Measurements from ENCODE around the gene ZNF248. TPM values are rescaled to one million over a fixed set of nuclear protein-coding genes. Genes with fewer than 3 reads are reported as not detected.
"Not testable (repeated sequence)": the region's sequence is repeated elsewhere in the genome, so short reads cannot be mapped to it uniquely, and the experiment has no call there.

The ZNF248 gene
- total RNA-seq, 1 donor from 2014 or later: 9.5 TPM

- TF ChIP-seq, protein P1, sequence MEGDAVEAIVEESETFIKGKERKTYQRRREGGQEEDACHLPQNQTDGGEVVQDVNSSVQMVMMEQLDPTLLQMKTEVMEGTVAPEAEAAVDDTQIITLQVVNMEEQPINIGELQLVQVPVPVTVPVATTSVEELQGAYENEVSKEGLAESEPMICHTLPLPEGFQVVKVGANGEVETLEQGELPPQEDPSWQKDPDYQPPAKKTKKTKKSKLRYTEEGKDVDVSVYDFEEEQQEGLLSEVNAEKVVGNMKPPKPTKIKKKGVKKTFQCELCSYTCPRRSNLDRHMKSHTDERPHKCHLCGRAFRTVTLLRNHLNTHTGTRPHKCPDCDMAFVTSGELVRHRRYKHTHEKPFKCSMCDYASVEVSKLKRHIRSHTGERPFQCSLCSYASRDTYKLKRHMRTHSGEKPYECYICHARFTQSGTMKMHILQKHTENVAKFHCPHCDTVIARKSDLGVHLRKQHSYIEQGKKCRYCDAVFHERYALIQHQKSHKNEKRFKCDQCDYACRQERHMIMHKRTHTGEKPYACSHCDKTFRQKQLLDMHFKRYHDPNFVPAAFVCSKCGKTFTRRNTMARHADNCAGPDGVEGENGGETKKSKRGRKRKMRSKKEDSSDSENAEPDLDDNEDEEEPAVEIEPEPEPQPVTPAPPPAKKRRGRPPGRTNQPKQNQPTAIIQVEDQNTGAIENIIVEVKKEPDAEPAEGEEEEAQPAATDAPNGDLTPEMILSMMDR (conservative IDR thresholded peaks at IDR 0.05): no peak
- H3K36me3 Mint-ChIP-seq: no peaks in the 10 kb centered on the region
- no peak for DNase-seq (ENCODE audit: extremely low spot score, unreplicated experiment)
- no peak overlapping the region for H3K27ac Mint-ChIP-seq
- H3K27me3 Mint-ChIP-seq: no peaks in the 10 kb centered on the region
- H3K4me1 Mint-ChIP-seq (ENCODE audit: unreplicated experiment): no peaks in the 10 kb centered on the region
- H3K9me3 Mint-ChIP-seq: peaks cover 18% of the 10 kb centered on the region
- no peak overlapping the region for H3K4me3 Mint-ChIP-seq
Observed at GRCh38 chr10:37747081-37747480, 110.3 kb downstream of the ZNF248 start.

DNA sequence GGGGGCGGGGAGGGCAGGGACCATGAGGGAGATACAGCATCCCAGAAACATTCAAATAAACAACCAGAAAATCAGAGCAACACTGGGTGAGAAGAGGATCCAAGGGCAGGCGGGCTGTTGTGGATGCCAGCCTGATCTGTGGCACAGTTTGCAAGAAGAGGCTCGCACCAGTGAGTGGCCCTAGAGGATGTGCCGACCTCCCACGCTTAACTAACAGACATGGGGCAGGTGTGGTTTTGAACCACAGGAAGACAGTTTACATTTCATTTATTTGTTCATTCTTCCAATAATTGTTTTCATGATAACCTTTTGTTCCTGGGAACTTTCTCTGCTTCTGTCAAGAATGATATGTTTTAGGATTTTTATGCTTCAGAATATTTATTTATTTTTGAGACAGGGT lies 115.6 kb downstream of the ZNF248 start:
- no peak overlapping the region for H3K27ac Mint-ChIP-seq
- H3K4me3 Mint-ChIP-seq: no peak overlapping the region
- H3K4me1 Mint-ChIP-seq (ENCODE audit: unreplicated experiment): no peaks in the 10 kb centered on the region
- no peak for DNase-seq (ENCODE audit: extremely low spot score, unreplicated experiment)
- peaks cover 7% of the 10 kb centered on the region for H3K9me3 Mint-ChIP-seq
- TF ChIP-seq, protein P1 (conservative IDR thresholded peaks at IDR 0.05): no peak
- H3K36me3 Mint-ChIP-seq: no peaks in the 10 kb centered on the region
- no peaks in the 10 kb centered on the region for H3K27me3 Mint-ChIP-seq

- H3K36me3 Mint-ChIP-seq: no peaks in the 10 kb centered on the region
- no peak for DNase-seq (ENCODE audit: extremely low spot score, unreplicated experiment)
- H3K27me3 Mint-ChIP-seq: no peaks in the 10 kb centered on the region
- no peak overlapping the region for H3K27ac Mint-ChIP-seq
- H3K9me3 Mint-ChIP-seq: peaks cover 4% of the 10 kb centered on the region
- TF ChIP-seq, protein P1 (conservative IDR thresholded peaks at IDR 0.05): no peak
- H3K4me3 Mint-ChIP-seq: no peak overlapping the region
- no peaks in the 10 kb centered on the region for H3K4me1 Mint-ChIP-seq (ENCODE audit: unreplicated experiment)
Observed at GRCh38 chr10:37739181-37739580, 118.2 kb downstream of the ZNF248 start.

GRCh38 chr10:37738241-37738640 lies 119.2 kb downstream of the ZNF248 start:
- not testable (repeated sequence) for H3K9me3 Mint-ChIP-seq; H3K36me3 Mint-ChIP-seq; DNase-seq (ENCODE audit: extremely low spot score, unreplicated experiment); H3K27ac Mint-ChIP-seq; H3K27me3 Mint-ChIP-seq; H3K4me3 Mint-ChIP-seq; H3K4me1 Mint-ChIP-seq (ENCODE audit: unreplicated experiment)

- Mint-ChIP-seq H3K27me3 (no peaks in the 10 kb centered on the region), H3K4me3 (no peak overlapping the region), H3K9me3 (no peaks in the 10 kb centered on the region), H3K36me3 (no peaks in the 10 kb centered on the region), H3K27ac (no peak overlapping the region), H3K4me1 (ENCODE audit: unreplicated experiment) (no peaks in the 10 kb centered on the region)
- TF ChIP-seq, protein P1 (conservative IDR thresholded peaks at IDR 0.05): no peak
- no peak for DNase-seq (ENCODE audit: extremely low spot score, unreplicated experiment)
Observed at GRCh38 chr10:37737336-37737735, 120.1 kb downstream of the ZNF248 start.

DNA sequence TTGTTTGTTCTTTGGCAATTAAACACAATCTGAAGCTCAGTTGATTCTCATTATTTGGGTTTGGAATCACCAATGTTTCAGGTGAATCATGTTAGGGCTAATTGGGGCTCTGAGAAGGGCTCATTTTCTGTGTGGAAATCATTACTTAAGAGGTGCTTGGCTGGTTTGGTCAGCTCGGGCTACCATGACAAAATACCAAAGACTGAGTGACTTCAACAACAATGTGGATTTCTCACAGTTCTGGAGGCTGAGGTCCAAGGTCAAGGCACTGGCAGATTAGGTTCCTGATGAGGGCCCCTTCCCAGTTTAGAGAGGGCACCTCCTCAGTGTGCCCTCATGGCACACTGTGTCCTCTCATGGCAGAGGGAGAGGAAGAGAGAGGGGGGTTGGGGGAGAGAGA lies 121.3 kb downstream of the ZNF248 start:
- H3K4me3 Mint-ChIP-seq: no peak overlapping the region
- no peaks in the 10 kb centered on the region for H3K4me1 Mint-ChIP-seq (ENCODE audit: unreplicated experiment)
- no peaks in the 10 kb centered on the region for H3K36me3 Mint-ChIP-seq
- no peaks in the 10 kb centered on the region for H3K9me3 Mint-ChIP-seq
- H3K27ac Mint-ChIP-seq: no peak overlapping the region
- no peaks in the 10 kb centered on the region for H3K27me3 Mint-ChIP-seq
- TF ChIP-seq, protein P1 (conservative IDR thresholded peaks at IDR 0.05): no peak
- DNase-seq (ENCODE audit: extremely low spot score, unreplicated experiment): no peak

Data from type B pancreatic cell (in vitro differentiated cells).